ENCODE data around the gene ACVR1.

- TF ChIP-seq, protein P1, sequence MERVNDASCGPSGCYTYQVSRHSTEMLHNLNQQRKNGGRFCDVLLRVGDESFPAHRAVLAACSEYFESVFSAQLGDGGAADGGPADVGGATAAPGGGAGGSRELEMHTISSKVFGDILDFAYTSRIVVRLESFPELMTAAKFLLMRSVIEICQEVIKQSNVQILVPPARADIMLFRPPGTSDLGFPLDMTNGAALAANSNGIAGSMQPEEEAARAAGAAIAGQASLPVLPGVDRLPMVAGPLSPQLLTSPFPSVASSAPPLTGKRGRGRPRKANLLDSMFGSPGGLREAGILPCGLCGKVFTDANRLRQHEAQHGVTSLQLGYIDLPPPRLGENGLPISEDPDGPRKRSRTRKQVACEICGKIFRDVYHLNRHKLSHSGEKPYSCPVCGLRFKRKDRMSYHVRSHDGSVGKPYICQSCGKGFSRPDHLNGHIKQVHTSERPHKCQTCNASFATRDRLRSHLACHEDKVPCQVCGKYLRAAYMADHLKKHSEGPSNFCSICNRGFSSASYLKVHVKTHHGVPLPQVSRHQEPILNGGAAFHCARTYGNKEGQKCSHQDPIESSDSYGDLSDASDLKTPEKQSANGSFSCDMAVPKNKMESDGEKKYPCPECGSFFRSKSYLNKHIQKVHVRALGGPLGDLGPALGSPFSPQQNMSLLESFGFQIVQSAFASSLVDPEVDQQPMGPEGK (CRISPR knock-in tag; IDR thresholded peaks at IDR 0.05) = no peak
- TF ChIP-seq ISL2 (CRISPR knock-in tag; IDR thresholded peaks at IDR 0.05) (no peak), ZFP41 (CRISPR knock-in tag; IDR thresholded peaks at IDR 0.05; ENCODE audit: borderline replicate concordance) (no peak), PRPF4 (IDR thresholded peaks at IDR 0.05; ENCODE audit: low read depth, low read length, poor library complexity, severe bottlenecking) (no peak), HCFC1 (IDR thresholded peaks at IDR 0.05; ENCODE audit: low read depth, low read length) (no peak)
Observed at GRCh38 chr2:157727693-157728092, 148.4 kb downstream of the ACVR1 start.
